Neural cell (in vitro differentiated cells): Measurements from ENCODE around the gene FOSL1.

Experiments
- EP300 ChIP-seq: fragments of 450-650 bp; conservative IDR thresholded peaks from 2 replicates; pipeline ENCODE4 v1.6.1; 2014; ENCODE audit warnings: antibody characterized with exemption, mild to moderate bottlenecking, moderate library complexity; ENCODE audit not compliant: poor library complexity, severe bottlenecking
- EZH2 ChIP-seq: fragments of 200-600, 300-800 bp; shearing (Covaris generic), sonication (generic); IDR thresholded peaks from 2 replicates; pipeline ENCODE4 v1.6.1; 2014; ENCODE audit warnings: antibody characterized with exemption, low read length, borderline replicate concordance, mild to moderate bottlenecking; ENCODE audit not compliant: insufficient read depth, poor library complexity, severe bottlenecking
- POLR2AphosphoS5 ChIP-seq: IDR thresholded peaks from 2 replicates; pipeline ENCODE4 v1.6.1; 2012
- RAD21 ChIP-seq: fragments of 450-650 bp; conservative IDR thresholded peaks from 2 replicates; pipeline ENCODE4 v1.6.1; 2014; ENCODE audit warnings: antibody characterized with exemption, mild to moderate bottlenecking, moderate library complexity
- TF ChIP-seq, protein P1 (sequence below): IDR thresholded peaks from 2 replicates; pipeline ENCODE4 v1.6.1; 2012; ENCODE audit warnings: borderline replicate concordance
- TF ChIP-seq, protein P2 (sequence below): fragments of 450-650 bp; IDR thresholded peaks from 2 replicates; pipeline ENCODE4 v1.5.1; 2014; ENCODE audit warnings: antibody characterized with exemption, mild to moderate bottlenecking, moderate library complexity; ENCODE audit not compliant: poor library complexity, severe bottlenecking

GRCh38 chr11:65931773-65932557, 31.8 kb upstream of the FOSL1 start:
- TF ChIP-seq, protein P1, sequence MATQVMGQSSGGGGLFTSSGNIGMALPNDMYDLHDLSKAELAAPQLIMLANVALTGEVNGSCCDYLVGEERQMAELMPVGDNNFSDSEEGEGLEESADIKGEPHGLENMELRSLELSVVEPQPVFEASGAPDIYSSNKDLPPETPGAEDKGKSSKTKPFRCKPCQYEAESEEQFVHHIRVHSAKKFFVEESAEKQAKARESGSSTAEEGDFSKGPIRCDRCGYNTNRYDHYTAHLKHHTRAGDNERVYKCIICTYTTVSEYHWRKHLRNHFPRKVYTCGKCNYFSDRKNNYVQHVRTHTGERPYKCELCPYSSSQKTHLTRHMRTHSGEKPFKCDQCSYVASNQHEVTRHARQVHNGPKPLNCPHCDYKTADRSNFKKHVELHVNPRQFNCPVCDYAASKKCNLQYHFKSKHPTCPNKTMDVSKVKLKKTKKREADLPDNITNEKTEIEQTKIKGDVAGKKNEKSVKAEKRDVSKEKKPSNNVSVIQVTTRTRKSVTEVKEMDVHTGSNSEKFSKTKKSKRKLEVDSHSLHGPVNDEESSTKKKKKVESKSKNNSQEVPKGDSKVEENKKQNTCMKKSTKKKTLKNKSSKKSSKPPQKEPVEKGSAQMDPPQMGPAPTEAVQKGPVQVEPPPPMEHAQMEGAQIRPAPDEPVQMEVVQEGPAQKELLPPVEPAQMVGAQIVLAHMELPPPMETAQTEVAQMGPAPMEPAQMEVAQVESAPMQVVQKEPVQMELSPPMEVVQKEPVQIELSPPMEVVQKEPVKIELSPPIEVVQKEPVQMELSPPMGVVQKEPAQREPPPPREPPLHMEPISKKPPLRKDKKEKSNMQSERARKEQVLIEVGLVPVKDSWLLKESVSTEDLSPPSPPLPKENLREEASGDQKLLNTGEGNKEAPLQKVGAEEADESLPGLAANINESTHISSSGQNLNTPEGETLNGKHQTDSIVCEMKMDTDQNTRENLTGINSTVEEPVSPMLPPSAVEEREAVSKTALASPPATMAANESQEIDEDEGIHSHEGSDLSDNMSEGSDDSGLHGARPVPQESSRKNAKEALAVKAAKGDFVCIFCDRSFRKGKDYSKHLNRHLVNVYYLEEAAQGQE = no peak
- TF ChIP-seq POLR2AphosphoS5 (no peak), EP300 (no peak), EZH2 (no peak), RAD21 (no peak)
- TF ChIP-seq, protein P2, sequence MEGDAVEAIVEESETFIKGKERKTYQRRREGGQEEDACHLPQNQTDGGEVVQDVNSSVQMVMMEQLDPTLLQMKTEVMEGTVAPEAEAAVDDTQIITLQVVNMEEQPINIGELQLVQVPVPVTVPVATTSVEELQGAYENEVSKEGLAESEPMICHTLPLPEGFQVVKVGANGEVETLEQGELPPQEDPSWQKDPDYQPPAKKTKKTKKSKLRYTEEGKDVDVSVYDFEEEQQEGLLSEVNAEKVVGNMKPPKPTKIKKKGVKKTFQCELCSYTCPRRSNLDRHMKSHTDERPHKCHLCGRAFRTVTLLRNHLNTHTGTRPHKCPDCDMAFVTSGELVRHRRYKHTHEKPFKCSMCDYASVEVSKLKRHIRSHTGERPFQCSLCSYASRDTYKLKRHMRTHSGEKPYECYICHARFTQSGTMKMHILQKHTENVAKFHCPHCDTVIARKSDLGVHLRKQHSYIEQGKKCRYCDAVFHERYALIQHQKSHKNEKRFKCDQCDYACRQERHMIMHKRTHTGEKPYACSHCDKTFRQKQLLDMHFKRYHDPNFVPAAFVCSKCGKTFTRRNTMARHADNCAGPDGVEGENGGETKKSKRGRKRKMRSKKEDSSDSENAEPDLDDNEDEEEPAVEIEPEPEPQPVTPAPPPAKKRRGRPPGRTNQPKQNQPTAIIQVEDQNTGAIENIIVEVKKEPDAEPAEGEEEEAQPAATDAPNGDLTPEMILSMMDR = no peak
